SH-SY5Y (cell line): ENCODE data around the gene MAP3K7.

ENCODE experiments used
- GATA2 ChIP-seq: IDR thresholded peaks from 2 replicates; pipeline ENCODE4 v1.6.1; 2011; ENCODE audit warnings: mild to moderate bottlenecking, low read depth, low read length
- GATA3 ChIP-seq: IDR thresholded peaks from 2 replicates; pipeline ENCODE4 v1.6.1; 2011; ENCODE audit warnings: low read depth, mild to moderate bottlenecking, low read length, moderate library complexity

GRCh38 chr6:90483116-90483839, 103.6 kb downstream of the MAP3K7 start:
- TF ChIP-seq GATA2 (no peak), GATA3 (no peak)
